Smooth muscle cell (in vitro differentiated cells): ENCODE results near the gene SP1. TPM values are rescaled to one million over a fixed set of nuclear protein-coding genes. Genes with fewer than 3 reads are reported as not detected.
"Not testable (repeated sequence)": the region's sequence is repeated elsewhere in the genome, so short reads cannot be mapped to it uniquely, and the experiment has no call there.

Experiments used
- DNase-seq: peaks from one replicate; lab custom pipeline; 2025; ENCODE audit not compliant: unreplicated experiment; lab: John Stamatoyannopoulos, UW
- H2AFZ ChIP-seq: fragments of 200-600 bp; sonication (generic); 2 replicates; pipeline ENCODE4 v1.6.0; 2016; ENCODE audit warnings: antibody characterized with exemption, low read depth, mild to moderate bottlenecking
- H3F3A ChIP-seq: fragments of 200-600 bp; sonication (generic); 2 replicates; pipeline ENCODE4 v1.6.0; 2017; ENCODE audit warnings: antibody characterized with exemption, low read depth
- H3K27ac ChIP-seq: fragments of 200-600 bp; sonication (generic); 2 replicates; pipeline ENCODE4 v1.5.1; 2016; ENCODE audit warnings: low read depth, mild to moderate bottlenecking
- H3K27me3 ChIP-seq: fragments of 200-600 bp; sonication (generic); 2 replicates; pipeline ENCODE4 v1.6.1; 2016; ENCODE audit warnings: low read depth, mild to moderate bottlenecking
- H3K36me3 ChIP-seq: fragments of 200-600 bp; sonication (generic); 2 replicates; pipeline ENCODE4 v1.5.1; 2016; ENCODE audit warnings: low read depth
- H3K4me1 ChIP-seq: fragments of 200-600 bp; sonication (generic); 2 replicates; pipeline ENCODE4 v1.5.1; 2016; ENCODE audit warnings: low read depth
- H3K4me2 ChIP-seq: fragments of 200-600 bp; sonication (generic); 2 replicates; pipeline ENCODE4 v1.6.0; 2016; ENCODE audit warnings: mild to moderate bottlenecking
- H3K4me3 ChIP-seq: fragments of 200-600 bp; sonication (generic); 2 replicates; pipeline ENCODE4 v1.5.1; 2016; ENCODE audit warnings: mild to moderate bottlenecking
- H3K79me2 ChIP-seq: fragments of 200-600 bp; sonication (generic); 2 replicates; pipeline ENCODE4 v1.6.0; 2016; ENCODE audit warnings: low read depth, mild to moderate bottlenecking
- H3K9ac ChIP-seq: fragments of 200-600 bp; sonication (generic); 2 replicates; pipeline ENCODE4 v1.6.0; 2016; ENCODE audit warnings: low read depth
- H3K9me3 ChIP-seq: fragments of 200-600 bp; sonication (generic); replicated peaks from 2 replicates; pipeline ENCODE4 v1.5.1; 2016; ENCODE audit warnings: low read depth
- H4K20me1 ChIP-seq: fragments of 200-600 bp; sonication (generic); 2 replicates; pipeline ENCODE4 v1.6.0; 2016; ENCODE audit warnings: low read depth
- CTCF ChIP-seq: fragments of 200-600 bp; sonication (generic); IDR thresholded peaks from 2 replicates; pipeline ENCODE4 v1.5.1; 2017; ENCODE audit warnings: borderline replicate concordance, mild to moderate bottlenecking, antibody characterized with exemption; ENCODE audit not compliant: insufficient read depth, poor library complexity, severe bottlenecking
- WGBS: methylation state at CpG from one replicate; pipeline ENCODE4 v1.1.7; 2016; ENCODE audit warnings: low lambda C conversion rate; 5-methylcytosine and 5-hydroxymethylcytosine counted together
- polyA plus RNA-seq: library from polyadenylated mRNA; unstranded; fragments of >200 nt; fragmentation: Nextera tagmentation; extraction: Ambion mirVana; gene quantifications from 2 replicates; pipeline ENCODE4 v1.2.1, GENCODE V29; 2016
- total RNA-seq: library from RNA; depleted of rRNA; stranded (reverse); fragments of >200 nt; gene quantifications from 2 replicates; pipeline ENCODE4 v1.2.3, GENCODE V29; 2014

The SP1 gene
- total and polyA plus RNA-seq, 2 experiments from 2014 or later, result 10.1 to 51.5 TPM

- Histone ChIP-seq H3K4me3 (peak overlapping the region; percentile 33), H3K4me2 (peak overlapping the region; percentile 85), H2AFZ (no peak overlapping the region), H3K9ac (no peak overlapping the region), H3K4me1 (peaks cover 43% of the 10 kb centered on the region), H3K36me3 (no peaks in the 10 kb centered on the region), H3K79me2 (peaks cover 68% of the 10 kb centered on the region), H4K20me1 (peaks cover 75% of the 10 kb centered on the region), H3K9me3 (no peaks in the 10 kb centered on the region), H3F3A (peaks cover 13% of the 10 kb centered on the region), H3K27me3 (no peaks in the 10 kb centered on the region), H3K27ac (no peak overlapping the region)
- no peak for TF ChIP-seq CTCF
- no peak for DNase-seq
- 85% methylated on average over 2 of the region's 2 CpGs for whole genome bisulfite sequencing
These were observed 3.3 kb downstream of the SP1 start for GRCh38 chr12:53383258-53383657.

- Histone ChIP-seq H3K4me3 (peak overlapping the region; percentile 28), H4K20me1 (peaks cover 100% of the 10 kb centered on the region), H3F3A (peaks cover 16% of the 10 kb centered on the region), H3K4me1 (peaks cover 47% of the 10 kb centered on the region), H3K79me2 (peaks cover 99% of the 10 kb centered on the region), H3K4me2 (peak overlapping the region; percentile 69), H3K27ac (peak overlapping the region; percentile 55)
- H3K9me3 ChIP-seq, H3K36me3 ChIP-seq, DNase-seq, H3K27me3 ChIP-seq, H3K9ac ChIP-seq, H2AFZ ChIP-seq: not testable (repeated sequence)
- WGBS, result 97% methylated on average over 5 of the region's 5 CpGs
These were observed 6.4 kb downstream of the SP1 start for GRCh38 chr12:53386381-53386780.

GRCh38 chr12:53388932-53389331, 9.0 kb downstream of the SP1 start:
- Histone ChIP-seq H3K9ac (no peak overlapping the region), H3K27ac (no peak overlapping the region), H3K9me3 (no peaks in the 10 kb centered on the region), H3K4me2 (peak overlapping the region; percentile 52), H3K27me3 (no peaks in the 10 kb centered on the region), H3K36me3 (no peaks in the 10 kb centered on the region), H3K4me1 (peaks cover 26% of the 10 kb centered on the region), H3K4me3 (no peak overlapping the region), H4K20me1 (peaks cover 97% of the 10 kb centered on the region), H3F3A (peaks cover 14% of the 10 kb centered on the region), H3K79me2 (peaks cover 96% of the 10 kb centered on the region), H2AFZ (no peak overlapping the region)
- DNase-seq, result no peak
- TF ChIP-seq CTCF, result no peak
- WGBS, result 100% methylated on average over 4 of the region's 4 CpGs

- WGBS, result 97% methylated on average over 3 of the region's 3 CpGs
- H3K9me3 ChIP-seq, result no peaks in the 10 kb centered on the region
- H3K4me3 ChIP-seq, result no peak overlapping the region
- no peak for TF ChIP-seq CTCF
- H3K36me3 ChIP-seq, result no peaks in the 10 kb centered on the region
- no peak overlapping the region for H2AFZ ChIP-seq
- H3K4me2 ChIP-seq, result peak overlapping the region; percentile 15
- H3K79me2 ChIP-seq, result peaks cover 95% of the 10 kb centered on the region
- peaks cover 14% of the 10 kb centered on the region for H3F3A ChIP-seq
- no peak for DNase-seq
- no peaks in the 10 kb centered on the region for H3K27me3 ChIP-seq
- H4K20me1 ChIP-seq, result peaks cover 96% of the 10 kb centered on the region
- no peak overlapping the region for H3K9ac ChIP-seq
- peaks cover 26% of the 10 kb centered on the region for H3K4me1 ChIP-seq
- no peak overlapping the region for H3K27ac ChIP-seq
These were observed 9.7 kb downstream of the SP1 start for GRCh38 chr12:53389702-53390101.
